IPS-18a (cell line): Measurements from ENCODE around the gene GZF1.
A peak's percentile ranks its signal among the peaks of the same experiment; 100 is the strongest.

Experiments
- H3K27ac ChIP-seq: one replicate; pipeline ENCODE4 v1.5.1; 2013; ENCODE audit warnings: low read length
- H3K27me3 ChIP-seq: one replicate; pipeline ENCODE4 v1.6.1; 2013; ENCODE audit warnings: mild to moderate bottlenecking, low read length; ENCODE audit not compliant: control insufficient read depth, insufficient read depth
- H3K36me3 ChIP-seq: one replicate; pipeline ENCODE4 v1.6.1; 2013; ENCODE audit warnings: low read depth, low read length; ENCODE audit not compliant: control insufficient read depth
- H3K4me1 ChIP-seq: one replicate; pipeline ENCODE4 v1.6.1; 2013; ENCODE audit warnings: low read depth, low read length; ENCODE audit not compliant: control insufficient read depth
- H3K4me3 ChIP-seq: one replicate; pipeline ENCODE4 v1.5.1; 2013; ENCODE audit warnings: low read length
- H3K9ac ChIP-seq: one replicate; pipeline ENCODE4 v1.6.1; 2013; ENCODE audit warnings: mild to moderate bottlenecking, low read length, moderate library complexity
- H3K9me3 ChIP-seq: one replicate; pipeline ENCODE4 v1.6.1; 2013; ENCODE audit warnings: low read depth, low read length; ENCODE audit not compliant: control insufficient read depth

GZF1 gene

DNA sequence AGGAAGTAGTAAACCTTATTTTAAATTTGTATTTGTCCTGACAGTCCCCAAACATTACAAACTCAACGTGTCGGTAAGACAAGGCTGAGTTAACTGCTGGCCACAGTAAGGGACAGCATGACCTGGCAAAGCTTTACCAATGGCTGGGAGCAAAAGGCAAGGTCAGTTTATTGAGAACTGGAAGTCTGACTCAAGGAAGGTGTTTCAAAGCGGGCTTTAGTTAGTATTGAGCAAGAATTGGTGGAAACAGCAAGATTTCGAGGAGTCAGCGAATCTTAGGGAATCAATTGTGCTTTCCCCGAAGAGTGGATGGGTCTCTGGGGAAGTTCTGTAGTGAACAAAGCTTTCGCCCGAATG, 885 bp upstream of the GZF1 start:
- H3K27me3 ChIP-seq = no peaks in the 10 kb centered on the region
- H3K27ac ChIP-seq = peak overlapping the region; percentile 96
- H3K9ac ChIP-seq = peak overlapping the region; percentile 90
- peaks cover 10% of the 10 kb centered on the region for H3K4me1 ChIP-seq
- peaks cover 10% of the 10 kb centered on the region for H3K36me3 ChIP-seq
- H3K4me3 ChIP-seq = peak overlapping the region; percentile 87
- no peaks in the 10 kb centered on the region for H3K9me3 ChIP-seq

DNA sequence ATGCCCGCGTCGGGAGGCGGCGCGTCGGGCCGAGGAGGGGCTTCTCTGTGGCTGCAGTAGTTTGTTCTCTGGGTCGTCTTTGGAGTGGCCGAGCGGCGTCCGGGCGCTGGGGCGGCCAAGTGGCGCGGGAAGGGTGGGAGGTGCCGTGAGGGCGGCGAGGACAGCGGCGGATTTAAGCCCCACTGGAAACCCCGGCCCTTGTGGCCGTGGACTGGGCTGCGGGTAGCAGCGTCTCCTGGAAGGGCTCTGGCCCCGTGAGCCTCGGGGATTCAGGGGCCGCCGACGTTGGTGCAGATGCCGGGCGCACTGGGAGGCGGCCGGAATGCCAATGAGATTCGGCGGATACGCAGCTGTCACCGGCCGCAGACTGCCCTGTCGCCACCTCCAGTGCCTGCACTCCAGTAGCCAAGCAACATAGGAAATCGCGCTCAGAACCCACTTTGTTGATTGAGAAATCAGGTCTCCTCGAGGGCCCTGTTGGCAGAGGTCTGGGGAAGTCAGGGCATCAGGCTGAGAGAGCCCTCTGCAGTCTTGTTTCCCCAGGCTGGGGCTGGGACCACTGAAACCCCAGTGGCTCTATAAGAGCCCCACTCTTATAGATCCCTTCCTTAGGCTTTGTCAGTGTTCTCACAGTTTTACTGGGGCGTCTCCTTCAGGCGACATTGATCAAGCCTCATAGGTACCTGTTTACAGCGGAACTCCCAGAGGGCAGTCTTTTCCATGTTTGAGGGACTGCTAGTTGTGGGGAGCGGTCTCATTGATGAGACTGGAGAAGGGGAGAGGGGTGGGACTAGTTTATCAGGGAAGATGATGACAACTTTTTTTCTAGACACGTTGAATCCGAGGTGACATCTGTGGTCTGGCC, 642 bp downstream of the GZF1 start:
- Histone ChIP-seq H3K27ac (no peak overlapping the region), H3K36me3 (peaks cover 11% of the 10 kb centered on the region), H3K27me3 (no peaks in the 10 kb centered on the region), H3K9ac (peak overlapping the region; percentile 61), H3K9me3 (no peaks in the 10 kb centered on the region), H3K4me3 (peak overlapping the region; percentile 72), H3K4me1 (peaks cover 10% of the 10 kb centered on the region)

DNA sequence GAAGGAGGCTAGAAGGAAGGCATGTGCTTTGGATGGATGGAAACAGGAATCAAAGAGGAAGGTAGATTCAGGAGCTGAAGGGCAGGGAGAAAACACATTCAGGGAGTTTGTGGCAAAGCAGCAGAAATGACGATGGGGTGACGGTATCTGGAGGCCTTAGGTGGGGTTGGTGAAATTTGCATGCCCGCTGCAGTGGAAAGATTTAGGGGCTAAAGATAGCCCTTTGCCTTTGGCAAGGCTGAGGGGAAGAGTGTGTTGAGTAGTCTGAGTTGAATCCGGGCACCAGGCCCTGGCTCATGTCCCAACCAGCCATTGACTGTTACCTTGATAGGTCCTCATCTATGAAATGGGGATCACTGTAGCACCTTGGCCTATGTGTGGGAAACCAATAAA, 1.3 kb downstream of the GZF1 start:
- peak overlapping the region; percentile 61 for H3K9ac ChIP-seq
- H3K4me3 ChIP-seq = peak overlapping the region; percentile 72
- no peak overlapping the region for H3K27ac ChIP-seq
- no peaks in the 10 kb centered on the region for H3K9me3 ChIP-seq
- H3K4me1 ChIP-seq = peaks cover 10% of the 10 kb centered on the region
- no peaks in the 10 kb centered on the region for H3K27me3 ChIP-seq
- peaks cover 14% of the 10 kb centered on the region for H3K36me3 ChIP-seq

DNA sequence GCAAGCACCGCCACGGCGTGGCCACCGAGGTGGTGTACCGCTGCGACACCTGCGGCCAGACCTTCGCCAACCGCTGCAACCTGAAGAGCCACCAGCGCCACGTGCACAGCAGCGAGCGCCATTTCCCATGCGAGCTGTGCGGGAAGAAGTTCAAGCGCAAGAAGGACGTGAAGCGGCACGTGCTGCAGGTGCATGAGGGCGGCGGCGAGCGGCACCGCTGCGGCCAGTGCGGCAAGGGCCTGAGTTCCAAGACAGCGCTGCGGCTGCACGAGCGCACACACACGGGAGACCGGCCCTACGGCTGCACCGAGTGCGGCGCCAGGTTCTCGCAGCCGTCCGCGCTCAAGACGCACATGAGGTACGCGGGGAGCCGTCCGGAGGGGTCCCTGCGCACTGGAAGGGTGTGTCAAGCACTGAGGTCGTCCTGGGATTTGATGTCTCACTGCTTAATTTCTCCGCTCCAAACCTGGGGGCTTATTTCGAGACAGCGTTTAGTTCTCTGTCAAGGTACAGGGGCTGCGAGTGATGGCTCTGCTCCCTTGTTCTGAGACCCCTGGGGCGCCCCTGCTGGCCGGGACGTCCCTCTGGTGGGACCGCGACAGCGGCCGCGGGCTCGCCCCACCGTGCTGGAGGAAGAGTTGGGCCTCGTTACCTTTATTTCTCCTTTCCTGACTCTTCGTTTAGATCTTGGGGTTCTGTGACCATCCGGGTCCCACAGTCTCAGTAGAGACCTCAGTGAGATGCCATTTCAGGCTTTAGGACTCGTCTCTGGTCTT, 3.6 kb downstream of the GZF1 start:
- H3K27ac ChIP-seq = no peak overlapping the region
- no peak overlapping the region for H3K9ac ChIP-seq
- H3K9me3 ChIP-seq = no peaks in the 10 kb centered on the region
- no peaks in the 10 kb centered on the region for H3K27me3 ChIP-seq
- peaks cover 5% of the 10 kb centered on the region for H3K4me1 ChIP-seq
- H3K4me3 ChIP-seq = no peak overlapping the region
- H3K36me3 ChIP-seq = peaks cover 33% of the 10 kb centered on the region

DNA sequence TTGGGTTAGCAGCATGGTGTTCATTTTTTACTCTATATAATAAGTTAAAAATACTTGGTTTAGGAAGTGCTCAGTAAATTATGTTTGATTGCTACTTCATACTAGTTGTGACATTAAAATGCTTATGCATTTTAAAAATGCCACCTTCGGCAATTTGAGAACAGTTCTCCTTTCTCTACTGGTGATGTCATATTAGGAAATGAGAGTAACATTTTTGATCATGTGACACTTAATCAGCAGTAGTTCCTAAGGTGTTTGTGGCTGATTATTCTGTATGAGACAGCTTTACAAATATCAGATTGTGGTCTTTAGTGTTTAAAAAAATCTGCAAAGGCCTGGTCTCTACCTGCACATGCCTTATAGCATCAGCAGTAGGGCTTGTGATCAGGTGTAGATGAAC, 4.4 kb downstream of the GZF1 start:
- no peaks in the 10 kb centered on the region for H3K4me1 ChIP-seq
- no peaks in the 10 kb centered on the region for H3K9me3 ChIP-seq
- H3K36me3 ChIP-seq = peaks cover 41% of the 10 kb centered on the region
- no peaks in the 10 kb centered on the region for H3K27me3 ChIP-seq
- H3K9ac ChIP-seq = no peak overlapping the region
- H3K27ac ChIP-seq = no peak overlapping the region
- H3K4me3 ChIP-seq = no peak overlapping the region

DNA sequence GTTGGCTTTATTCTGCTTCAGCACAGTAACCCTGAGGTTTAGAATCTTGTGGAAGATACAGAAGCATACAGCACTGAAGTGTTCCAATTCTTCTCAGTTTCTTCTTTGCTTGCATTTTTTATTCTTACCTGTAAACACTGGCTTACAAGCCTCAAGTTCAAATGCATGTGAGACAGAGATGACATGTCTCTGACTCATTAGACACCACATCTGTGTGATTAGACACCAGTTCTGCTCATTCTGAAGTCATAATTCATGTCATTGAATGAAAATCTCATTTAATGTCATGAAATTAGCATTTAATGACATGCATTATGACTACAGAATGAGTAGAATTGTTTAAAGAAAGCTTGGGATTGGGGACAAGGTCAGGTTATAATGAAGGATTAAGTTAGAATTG, 5.8 kb downstream of the GZF1 start:
- no peaks in the 10 kb centered on the region for H3K9me3 ChIP-seq
- H3K4me3 ChIP-seq = no peak overlapping the region
- peaks cover 55% of the 10 kb centered on the region for H3K36me3 ChIP-seq
- H3K9ac ChIP-seq = no peak overlapping the region
- H3K27ac ChIP-seq = no peak overlapping the region
- H3K27me3 ChIP-seq = no peaks in the 10 kb centered on the region
- no peaks in the 10 kb centered on the region for H3K4me1 ChIP-seq

DNA sequence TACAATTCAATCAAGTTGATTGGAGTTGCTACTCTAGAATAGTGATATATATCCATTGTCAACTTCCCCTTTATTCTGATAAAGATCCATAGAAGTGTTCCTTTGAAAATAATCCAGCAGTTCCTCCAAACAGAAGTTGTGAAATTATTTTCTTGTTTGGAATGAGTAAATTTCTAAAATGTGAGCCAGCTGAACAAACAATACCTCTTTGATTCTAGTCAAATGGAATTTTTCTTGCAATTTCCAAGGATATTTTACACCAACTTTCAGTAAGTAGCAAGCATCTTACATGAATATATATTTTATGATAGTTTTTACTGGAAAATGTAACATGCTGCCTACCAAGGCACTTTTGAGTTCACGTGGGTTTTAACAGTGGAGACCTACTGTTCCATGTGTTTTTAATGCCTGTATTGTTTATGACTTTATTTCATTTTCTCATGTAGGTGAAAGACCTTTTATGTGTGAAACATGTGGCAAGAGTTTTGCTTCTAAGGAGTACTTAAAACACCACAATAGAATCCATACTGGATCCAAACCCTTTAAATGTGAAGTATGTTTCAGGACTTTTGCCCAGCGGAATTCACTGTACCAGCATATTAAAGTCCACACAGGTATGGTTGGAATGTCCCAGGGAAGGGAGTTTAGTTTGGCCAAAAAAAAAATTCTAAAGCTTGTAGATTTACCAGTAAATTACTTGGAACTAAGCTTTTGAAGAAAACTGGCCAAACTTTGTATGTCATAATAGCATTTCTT, 6.5 kb downstream of the GZF1 start:
- Histone ChIP-seq H3K9me3 (no peaks in the 10 kb centered on the region), H3K9ac (no peak overlapping the region), H3K36me3 (peaks cover 62% of the 10 kb centered on the region), H3K4me3 (no peak overlapping the region), H3K27me3 (no peaks in the 10 kb centered on the region), H3K4me1 (no peaks in the 10 kb centered on the region), H3K27ac (no peak overlapping the region)

DNA sequence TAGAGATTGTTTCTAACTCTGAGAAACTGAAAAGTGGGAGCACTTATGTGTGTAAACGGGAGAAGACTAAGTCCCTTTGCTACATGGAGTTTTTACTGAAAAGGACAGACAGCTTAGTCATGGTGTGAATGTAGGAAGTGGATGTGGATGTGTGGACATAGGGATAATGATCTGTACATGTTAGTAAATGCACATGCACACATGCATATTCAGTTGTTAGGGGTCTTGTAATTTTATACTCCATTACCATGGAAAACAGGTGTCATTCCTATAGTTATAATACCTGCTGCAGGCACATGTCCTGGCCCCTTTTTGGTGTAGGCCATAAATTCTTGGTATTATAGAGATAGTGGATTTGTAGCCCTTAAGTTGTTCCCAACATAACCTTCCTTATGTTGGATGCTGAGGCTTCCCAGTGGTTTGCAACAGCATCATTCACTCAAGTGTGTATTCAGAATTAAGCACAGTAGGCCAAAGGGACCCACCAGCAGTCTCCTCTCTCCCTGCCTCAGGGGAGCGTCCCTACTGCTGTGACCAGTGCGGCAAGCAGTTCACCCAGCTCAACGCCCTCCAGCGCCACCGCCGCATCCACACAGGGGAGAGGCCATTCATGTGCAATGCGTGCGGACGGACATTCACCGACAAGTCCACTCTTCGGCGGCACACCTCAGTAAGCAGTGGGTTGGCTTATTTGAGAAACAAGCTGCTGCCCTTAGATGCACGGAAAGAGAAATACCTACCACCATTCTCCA, 7.3 kb downstream of the GZF1 start:
- H3K27me3 ChIP-seq = no peaks in the 10 kb centered on the region
- no peak overlapping the region for H3K4me3 ChIP-seq
- H3K36me3 ChIP-seq = peaks cover 69% of the 10 kb centered on the region
- no peak overlapping the region for H3K9ac ChIP-seq
- H3K4me1 ChIP-seq = no peaks in the 10 kb centered on the region
- H3K27ac ChIP-seq = no peak overlapping the region
- H3K9me3 ChIP-seq = no peaks in the 10 kb centered on the region

DNA sequence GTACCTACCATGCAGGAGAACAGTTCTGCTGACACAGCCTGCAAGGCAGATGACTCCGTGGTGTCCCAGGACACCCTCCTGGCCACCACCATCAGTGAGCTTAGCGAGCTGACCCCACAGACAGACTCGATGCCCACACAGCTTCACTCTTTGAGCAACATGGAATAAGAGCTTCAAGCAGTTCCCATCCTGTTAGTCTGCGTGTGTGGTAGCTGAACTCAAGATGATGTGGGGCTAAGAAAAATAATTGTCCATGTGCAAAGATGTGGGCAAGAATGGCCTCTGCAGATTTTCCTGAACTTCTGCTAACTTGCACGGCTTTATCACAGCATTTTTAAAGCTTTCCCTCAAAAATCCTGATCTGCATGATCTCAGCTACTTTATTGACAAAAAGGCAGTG, 8.3 kb downstream of the GZF1 start:
- Histone ChIP-seq H3K4me1 (no peaks in the 10 kb centered on the region), H3K36me3 (peaks cover 64% of the 10 kb centered on the region), H3K9me3 (no peaks in the 10 kb centered on the region), H3K27me3 (no peaks in the 10 kb centered on the region), H3K27ac (no peak overlapping the region), H3K9ac (no peak overlapping the region), H3K4me3 (no peak overlapping the region)

DNA sequence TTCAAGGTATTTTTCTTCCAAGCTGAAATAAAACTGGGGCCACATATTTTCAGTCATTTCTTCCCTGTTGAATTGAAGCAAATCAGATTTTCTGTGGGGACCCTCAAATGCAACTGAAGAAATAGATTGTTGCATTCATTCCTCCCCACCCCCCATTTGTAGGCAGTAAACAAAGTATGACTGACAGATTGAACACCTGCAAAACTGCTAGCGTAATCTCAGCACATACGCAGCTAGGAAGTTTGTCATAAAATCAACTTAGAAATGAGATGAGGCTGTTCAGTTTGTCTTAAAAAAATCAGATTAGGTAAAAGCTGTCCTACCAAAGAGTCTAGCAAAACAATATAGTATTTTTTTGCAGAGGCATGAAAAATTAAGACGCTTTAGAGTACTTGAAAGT, 8.9 kb downstream of the GZF1 start:
- Histone ChIP-seq H3K9me3 (no peaks in the 10 kb centered on the region), H3K9ac (no peak overlapping the region), H3K27ac (no peak overlapping the region), H3K27me3 (no peaks in the 10 kb centered on the region), H3K4me1 (no peaks in the 10 kb centered on the region), H3K36me3 (peaks cover 70% of the 10 kb centered on the region), H3K4me3 (no peak overlapping the region)

DNA sequence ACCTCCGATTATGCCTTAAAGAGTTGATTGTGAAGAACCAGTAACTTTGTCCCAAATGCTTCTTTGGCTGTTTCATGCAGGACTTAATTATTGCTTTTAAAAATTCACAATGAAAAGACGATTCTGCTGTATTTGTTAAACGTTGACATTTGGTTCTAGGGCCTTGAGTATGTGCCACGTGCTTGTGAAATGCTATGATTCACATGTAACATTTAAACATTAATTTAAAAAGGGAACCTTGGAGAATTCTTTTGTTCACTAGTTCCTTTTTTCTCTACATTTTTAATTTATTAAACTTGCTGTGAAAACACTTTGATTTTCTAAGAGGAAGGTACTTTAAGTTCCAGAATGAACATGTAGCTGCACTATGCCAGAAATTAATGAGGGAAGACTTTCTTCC, 9.5 kb downstream of the GZF1 start:
- no peaks in the 10 kb centered on the region for H3K9me3 ChIP-seq
- no peak overlapping the region for H3K4me3 ChIP-seq
- H3K27ac ChIP-seq = no peak overlapping the region
- H3K4me1 ChIP-seq = no peaks in the 10 kb centered on the region
- H3K27me3 ChIP-seq = no peaks in the 10 kb centered on the region
- no peak overlapping the region for H3K9ac ChIP-seq
- peaks cover 71% of the 10 kb centered on the region for H3K36me3 ChIP-seq
